ENCODE results near the gene ZNF789. TPM values are rescaled to one million over a fixed set of nuclear protein-coding genes. Genes with fewer than 3 reads are reported as not detected.

ZNF789 gene
- 5.7 and 7.0 TPM in 2 replicates for total RNA-seq

GRCh38 chr7:99472561-99473314, at the start of gene ZNF789:
Gene ZNF789 (plus strand): TSS chr7:99472890. CDS start chr7:99476457, 3,567 bp downstream.

GRCh38 chr7:99438573-99439480, 33.9 kb upstream of the ZNF789 start, which contains the start of the genes CPSF4 and PTCD1:
Gene CPSF4 (plus strand): TSS chr7:99438943. CDS start chr7:99439083, 140 bp downstream.
Gene PTCD1 (minus strand): TSS chr7:99438798. CDS start chr7:99435242, 3,556 bp downstream.

GRCh38 chr7:99499721-99500636, 27.3 kb downstream of the ZNF789 start, which contains the start of gene ZNF394:
Gene ZNF394 (minus strand): TSS chr7:99500281. CDS start chr7:99500093, 188 bp downstream.

GRCh38 chr7:99504603-99505323, 32.1 kb downstream of the ZNF789 start, which contains the start of gene ZKSCAN5:
Gene ZKSCAN5 (plus strand): TSS chr7:99504662. CDS start chr7:99506045, 1,383 bp downstream.

Other genes with a start within 250 kb of the ZNF789 start
- 0.38 and 0.72 TPM in 2 replicates for gene MYH16, start 200.1 kb upstream of the ZNF789 start, total RNA-seq
- 224 and 226 TPM in 2 replicates for gene ARPC1A, start 147.0 kb upstream of the ZNF789 start, total RNA-seq
- 600 and 643 TPM in 2 replicates for gene ARPC1B, start 98.2 kb upstream of the ZNF789 start, total RNA-seq
- gene PDAP1, start 64.3 kb upstream of the ZNF789 start, total RNA-seq, result 29.6 and 32.8 TPM in 2 replicates
- 120 TPM in 2 replicates for gene BUD31, start 63.9 kb upstream of the ZNF789 start, total RNA-seq
- 4.0 and 5.9 TPM in 2 replicates for gene PTCD1, start 34.1 kb upstream of the ZNF789 start, total RNA-seq
- 23.8 and 26.0 TPM in 2 replicates for gene CPSF4, start 33.9 kb upstream of the ZNF789 start, total RNA-seq
- gene ATP5MF, start 6.7 kb upstream of the ZNF789 start, total RNA-seq, result 281 and 445 TPM in 2 replicates
- 24.7 and 28.4 TPM in 2 replicates for gene ZNF394, start 27.4 kb downstream of the ZNF789 start, total RNA-seq
- gene ZKSCAN5, start 31.8 kb downstream of the ZNF789 start, total RNA-seq, result 10.4 and 11.8 TPM in 2 replicates
- 4.9 and 5.9 TPM in 2 replicates for gene FAM200A, start 79.2 kb downstream of the ZNF789 start, total RNA-seq
- 9.3 and 26.9 TPM in 2 replicates for gene ZNF655, start 85.8 kb downstream of the ZNF789 start, total RNA-seq
- gene TMEM225B, start 125.4 kb downstream of the ZNF789 start, total RNA-seq, result 0.19 TPM in 1 of 2 replicates, not detected in the other
- gene ZSCAN25, start 144.1 kb downstream of the ZNF789 start, total RNA-seq, result 10.2 and 15.1 TPM in 2 replicates
- gene CYP3A5, start 207.1 kb downstream of the ZNF789 start, total RNA-seq, result not detected in 2 replicates

All from endothelial cell of coronary artery (primary cell).